Measurements from ENCODE around the gene TPPP3. TPM values are rescaled to one million over a fixed set of nuclear protein-coding genes. Genes with fewer than 3 reads are reported as not detected.

The TPPP3 gene
- total RNA-seq, 1 experiment from 2014 or later: 0.28 TPM

GRCh38 chr16:67406111-67406971 lies 13.0 kb upstream of the TPPP3 start:
- Histone ChIP-seq H3K4me3 (ENCODE audit: low read depth, low read length, poor library complexity, severe bottlenecking) (no peak overlapping the region), H3K27me3 (replicated peaks; ENCODE audit: insufficient read depth, low read depth, low read length, poor library complexity) (no peaks in the 10 kb centered on the region), H3K4me1 (ENCODE audit: insufficient read depth, low read length, poor library complexity, severe bottlenecking) (no peaks in the 10 kb centered on the region), H3K36me3 (ENCODE audit: insufficient read depth, low read length, poor library complexity, severe bottlenecking) (no peaks in the 10 kb centered on the region), H3K9me3 (ENCODE audit: low read depth, low read length, poor library complexity, severe bottlenecking) (no peaks in the 10 kb centered on the region), H3K27ac (ENCODE audit: low read depth, low read length, poor library complexity, severe bottlenecking) (no peak overlapping the region)
- no peak for DNase-seq (ENCODE audit: low spot score)
- no TSS peak for BruUV-seq (replicated peaks)
- no peak for TF ChIP-seq CTCF (conservative IDR thresholded peaks at IDR 0.05; ENCODE audit: low read depth, low read length)
- TF ChIP-seq EZH2 (IDR thresholded peaks at IDR 0.05; ENCODE audit: borderline replicate concordance, low read depth, low read length, poor library complexity, severe bottlenecking): no peak
- intact Hi-C loops (cut with micrococcal nuclease; ENCODE audit: unreplicated experiment): no loop called here
- ChIA-PET POLR2A (ENCODE audit: low non-redundant PET) (no interaction called here), CTCF (interaction anchor here (0.6 kb wide), 1 partner anchor 733 kb away, joined by 4 read pairs; no protein-coding TSS in a partner anchor)

GRCh38 chr16:67405336-67405735 lies 12.0 kb upstream of the TPPP3 start:
- intact Hi-C loops (cut with micrococcal nuclease; ENCODE audit: unreplicated experiment): no loop called here
- Histone ChIP-seq H3K27ac (ENCODE audit: low read depth, low read length, poor library complexity, severe bottlenecking) (no peak overlapping the region), H3K27me3 (replicated peaks; ENCODE audit: insufficient read depth, low read depth, low read length, poor library complexity) (no peaks in the 10 kb centered on the region), H3K4me1 (ENCODE audit: insufficient read depth, low read length, poor library complexity, severe bottlenecking) (no peaks in the 10 kb centered on the region), H3K36me3 (ENCODE audit: insufficient read depth, low read length, poor library complexity, severe bottlenecking) (no peaks in the 10 kb centered on the region), H3K4me3 (ENCODE audit: low read depth, low read length, poor library complexity, severe bottlenecking) (no peak overlapping the region), H3K9me3 (ENCODE audit: low read depth, low read length, poor library complexity, severe bottlenecking) (no peaks in the 10 kb centered on the region)
- no TSS peak for BruUV-seq (replicated peaks)
- POLR2A ChIA-PET (ENCODE audit: low non-redundant PET): no interaction called here
- TF ChIP-seq CTCF (conservative IDR thresholded peaks at IDR 0.05; ENCODE audit: low read depth, low read length) (no peak), EZH2 (IDR thresholded peaks at IDR 0.05; ENCODE audit: borderline replicate concordance, low read depth, low read length, poor library complexity, severe bottlenecking) (no peak)
- CTCF ChIA-PET: no interaction called here
- no peak for DNase-seq (ENCODE audit: low spot score)

- Histone ChIP-seq H3K36me3 (ENCODE audit: insufficient read depth, low read length, poor library complexity, severe bottlenecking) (no peaks in the 10 kb centered on the region), H3K9me3 (ENCODE audit: low read depth, low read length, poor library complexity, severe bottlenecking) (no peaks in the 10 kb centered on the region), H3K4me1 (ENCODE audit: insufficient read depth, low read length, poor library complexity, severe bottlenecking) (no peaks in the 10 kb centered on the region), H3K27me3 (replicated peaks; ENCODE audit: insufficient read depth, low read depth, low read length, poor library complexity) (no peaks in the 10 kb centered on the region), H3K27ac (ENCODE audit: low read depth, low read length, poor library complexity, severe bottlenecking) (no peak overlapping the region), H3K4me3 (ENCODE audit: low read depth, low read length, poor library complexity, severe bottlenecking) (no peak overlapping the region)
- BruUV-seq (replicated peaks): no TSS peak
- POLR2A ChIA-PET (ENCODE audit: low non-redundant PET): no interaction called here
- CTCF ChIA-PET: no interaction called here
- DNase-seq (ENCODE audit: low spot score): no peak
- TF ChIP-seq EZH2 (IDR thresholded peaks at IDR 0.05; ENCODE audit: borderline replicate concordance, low read depth, low read length, poor library complexity, severe bottlenecking) (no peak), CTCF (conservative IDR thresholded peaks at IDR 0.05; ENCODE audit: low read depth, low read length) (no peak)
- intact Hi-C loops (cut with micrococcal nuclease; ENCODE audit: unreplicated experiment): no loop called here
Observed at GRCh38 chr16:67404740-67405226, 11.5 kb upstream of the TPPP3 start.
